Uterus (tissue), 4 donors: ENCODE data around the gene ACCSL. TPM values are rescaled to one million over a fixed set of nuclear protein-coding genes. Genes with fewer than 3 reads are reported as not detected.

Source experiments
- DNase-seq, 2 donors: peaks; one replicate each; pipeline ENCODE4 v3.0.0-alpha.2; 2019 to 2020
- H3K27ac ChIP-seq, 2 donors: fragments of 200-600 bp; sonication (generic); 1 replicate in 1 of 2; 2 replicates in 1 of 2; pipeline ENCODE4 v1.5.1; 2016 to 2018
- H3K27me3 ChIP-seq, 2 donors: fragments of 200-600 bp; sonication (generic); one replicate each; pipeline ENCODE4 v1.5.1; 2018 to 2019; ENCODE audit warnings: control low read depth in 1 of 2
- H3K36me3 ChIP-seq, 2 donors: fragments of 200-600 bp; sonication (generic); one replicate each; pipeline ENCODE4 v1.5.1; 2019; ENCODE audit warnings: control low read depth in 1 of 2
- H3K4me1 ChIP-seq, 2 donors: fragments of 200-600 bp; sonication (generic); one replicate each; pipeline ENCODE4 v1.5.1; 2018 to 2019; ENCODE audit warnings: control low read depth in 1 of 2
- H3K4me3 ChIP-seq, 2 donors: fragments of 200-600 bp; sonication (generic); 1 replicate in 1 of 2; 2 replicates in 1 of 2; pipeline ENCODE4 v1.5.1; 2018 to 2019; ENCODE audit warnings: mild to moderate bottlenecking in 1 of 2
- H3K9me3 ChIP-seq, 2 donors: fragments of 200-600 bp; sonication (generic); one replicate each; pipeline ENCODE4 v1.5.1; 2019; ENCODE audit warnings: control low read depth in 1 of 2
- CTCF ChIP-seq, 4 experiments: fragments of 200-600 bp in 2 of 4; fragments of 450-650 bp in 2 of 4; sonication (generic) in 2 of 4; IDR thresholded peaks; one replicate each; pipeline ENCODE4 v1.5.1; 2016 to 2019; ENCODE audit warnings: antibody characterized with exemption in 4 of 4, mild to moderate bottlenecking in 2 of 4, moderate library complexity in 1 of 4
- POLR2A ChIP-seq, 2 donors: fragments of 450-650 bp; IDR thresholded peaks; one replicate each; pipeline ENCODE4 v1.6.1; 2016; ENCODE audit warnings: antibody characterized with exemption in 2 of 2, mild to moderate bottlenecking in 1 of 2, moderate library complexity in 1 of 2
- intact Hi-C: fragments of 100-400 bp; cut with DNase I; formaldehyde crosslinking; loops from one replicate; pipeline ENCODE4 v1.15.1; 2023; ENCODE audit warnings: low total_unique reads
- total RNA-seq, 4 donors: library from RNA; depleted of rRNA in 3 of 4; stranded (reverse); fragments of >200 nt in 3 of 4; gene quantifications; one replicate each; pipeline versions ENCODE4 v1.1.0 to v1.2.4, GENCODE V29; 2014 to 2023
- donor health status: DM: yes; HTN: yes; CAD: no.

ACCSL gene
- total RNA-seq, 4 donors from 2014 or later, result not detected

- intact Hi-C loops, result no loop called here
- no peak for DNase-seq
- TF ChIP-seq CTCF (IDR thresholded peaks at IDR 0.05) (no peak), POLR2A (IDR thresholded peaks at IDR 0.05) (no peak)
- H3K27me3 ChIP-seq, result no peaks in the 10 kb centered on the region
- H3K27ac ChIP-seq, result no peak overlapping the region
- H3K36me3 ChIP-seq, result no peaks in the 10 kb centered on the region
- no peaks in the 10 kb centered on the region for H3K4me1 ChIP-seq
- no peaks in the 10 kb centered on the region for H3K9me3 ChIP-seq
- H3K4me3 ChIP-seq, result no peak overlapping the region
Measured at GRCh38 chr11:44049832-44050231, 2.1 kb downstream of the ACCSL start.

- H3K4me3 ChIP-seq, result no peak overlapping the region
- intact Hi-C loops, result no loop called here
- no peaks in the 10 kb centered on the region for H3K4me1 ChIP-seq
- DNase-seq, result no peak
- H3K27me3 ChIP-seq, result no peaks in the 10 kb centered on the region
- no peak overlapping the region for H3K27ac ChIP-seq
- H3K36me3 ChIP-seq, result no peaks in the 10 kb centered on the region
- no peak for TF ChIP-seq CTCF (IDR thresholded peaks at IDR 0.05)
- no peak for TF ChIP-seq POLR2A (IDR thresholded peaks at IDR 0.05)
- H3K9me3 ChIP-seq, result no peaks in the 10 kb centered on the region
Measured at GRCh38 chr11:44051171-44051570, 3.4 kb downstream of the ACCSL start.

GRCh38 chr11:44057340-44057739, 9.6 kb downstream of the ACCSL start:
- Histone ChIP-seq H3K4me3 (no peak overlapping the region), H3K9me3 (no peaks in the 10 kb centered on the region), H3K4me1 (no peaks in the 10 kb centered on the region), H3K27ac (no peak overlapping the region), H3K27me3 (no peaks in the 10 kb centered on the region), H3K36me3 (no peaks in the 10 kb centered on the region)
- intact Hi-C loops, result no loop called here
- TF ChIP-seq CTCF (IDR thresholded peaks at IDR 0.05) (no peak), POLR2A (IDR thresholded peaks at IDR 0.05) (no peak)
- no peak for DNase-seq

GRCh38 chr11:44058275-44058674, 10.5 kb downstream of the ACCSL start:
- H3K27ac ChIP-seq, result no peak overlapping the region
- no peak for TF ChIP-seq POLR2A (IDR thresholded peaks at IDR 0.05)
- TF ChIP-seq CTCF (IDR thresholded peaks at IDR 0.05), result no peak
- no peaks in the 10 kb centered on the region for H3K9me3 ChIP-seq
- H3K4me3 ChIP-seq, result no peak overlapping the region
- H3K27me3 ChIP-seq, result no peaks in the 10 kb centered on the region
- DNase-seq, result no peak
- no peaks in the 10 kb centered on the region for H3K4me1 ChIP-seq
- intact Hi-C loops, result no loop called here
- H3K36me3 ChIP-seq, result no peaks in the 10 kb centered on the region

GRCh38 chr11:44065161-44065661, 17.4 kb downstream of the ACCSL start:
- no peaks in the 10 kb centered on the region for H3K36me3 ChIP-seq
- TF ChIP-seq CTCF (IDR thresholded peaks at IDR 0.05), result no peak
- no peak for TF ChIP-seq POLR2A (IDR thresholded peaks at IDR 0.05)
- no peak overlapping the region for H3K4me3 ChIP-seq
- peaks cover 0 to 5% of the 10 kb centered on the region in 2 donors for H3K4me1 ChIP-seq
- H3K27me3 ChIP-seq, result no peaks in the 10 kb centered on the region
- H3K27ac ChIP-seq, result peak overlapping the region; percentile 95 to 98
- intact Hi-C loops, result no loop called here
- no peak for DNase-seq
- no peaks in the 10 kb centered on the region for H3K9me3 ChIP-seq
